Esophagus muscularis mucosa (tissue), 4 donors: Measurements from ENCODE around the gene MED29.

Experiments
- CTCF ChIP-seq, 3 experiments: fragments of 200-600 bp in 2 of 3; fragments of 450-650 bp in 1 of 3; sonication (generic) in 2 of 3; IDR thresholded peaks; one replicate each; pipeline ENCODE4 v1.5.1; 2017 to 2019; ENCODE audit warnings: antibody characterized with exemption in 3 of 3, mild to moderate bottlenecking in 2 of 3, moderate library complexity in 1 of 3
- EP300 ChIP-seq: sonication (generic); formaldehyde crosslinking; IDR thresholded peaks from one replicate; pipeline ENCODE4 v1.6.1; 2017; ENCODE audit warnings: antibody characterized with exemption
- POLR2A ChIP-seq: fragments of 450-650 bp; IDR thresholded peaks from one replicate; pipeline ENCODE4 v1.6.1; 2017; ENCODE audit warnings: antibody characterized with exemption, moderate library complexity, mild to moderate bottlenecking, low read depth
- POLR2AphosphoS5 ChIP-seq, 2 donors: sonication (generic); formaldehyde crosslinking; IDR thresholded peaks; one replicate each; pipeline ENCODE4 v1.6.1; 2017; ENCODE audit warnings: antibody characterized with exemption in 2 of 2

- TF ChIP-seq POLR2A (no peak), CTCF (IDR thresholded peaks at IDR 0.05) (no peak), POLR2AphosphoS5 (IDR thresholded peaks at IDR 0.05) (no peak), EP300 (no peak)
Measured at GRCh38 chr19:39416152-39417120, 25.3 kb downstream of the MED29 start.
